Endodermal cell (in vitro differentiated cells): ENCODE results near the gene SUGCT. TPM values are rescaled to one million over a fixed set of nuclear protein-coding genes. Genes with fewer than 3 reads are reported as not detected.

Source experiments
- DNase-seq: peaks from one replicate; pipeline ENCODE4 v3.0.0-alpha.2; 2017
- H3K27ac ChIP-seq: 2 replicates; pipeline ENCODE4 v1.5.1; 2013; ENCODE audit warnings: mild to moderate bottlenecking, low read depth, low read length, moderate library complexity
- H3K27me3 ChIP-seq: 2 replicates; pipeline ENCODE4 v1.6.1; 2013; ENCODE audit warnings: mild to moderate bottlenecking, low read length, moderate library complexity; ENCODE audit not compliant: insufficient read depth, control insufficient read depth, poor library complexity, severe bottlenecking
- H3K36me3 ChIP-seq: 2 replicates; pipeline ENCODE4 v1.7.0; 2013; ENCODE audit warnings: mild to moderate bottlenecking, low read length, moderate library complexity; ENCODE audit not compliant: control insufficient read depth, insufficient read depth
- H3K4me1 ChIP-seq: one replicate; pipeline ENCODE4 v1.7.0; 2013; ENCODE audit warnings: low read length; ENCODE audit not compliant: control insufficient read depth, insufficient read depth
- H3K4me3 ChIP-seq: 2 replicates; pipeline ENCODE4 v1.5.1; 2013; ENCODE audit warnings: mild to moderate bottlenecking, low read length, moderate library complexity
- H3K9ac ChIP-seq: 2 replicates; pipeline ENCODE4 v1.6.1; 2013; ENCODE audit warnings: mild to moderate bottlenecking, low read length, moderate library complexity; ENCODE audit not compliant: poor library complexity, severe bottlenecking; ENCODE audit errors: extremely low read depth
- H3K9me3 ChIP-seq: 2 replicates; pipeline ENCODE4 v1.6.1; 2013; ENCODE audit warnings: mild to moderate bottlenecking, low read length, moderate library complexity; ENCODE audit not compliant: control insufficient read depth
- H3K27ac Mint-ChIP-seq: 2 replicates; pipeline ENCODE4 v1.8.0; 2020; ENCODE audit warnings: mixed read lengths
- H3K27me3 Mint-ChIP-seq: 2 replicates; pipeline ENCODE4 v1.8.0; 2021; ENCODE audit warnings: mild to moderate bottlenecking, mixed read lengths; ENCODE audit not compliant: insufficient read depth
- H3K36me3 Mint-ChIP-seq: 2 replicates; pipeline ENCODE4 v1.8.0; 2020; ENCODE audit warnings: low read depth, mixed read lengths
- H3K4me1 Mint-ChIP-seq: 2 replicates; pipeline ENCODE4 v1.8.0; 2020; ENCODE audit warnings: mixed read lengths
- H3K4me3 Mint-ChIP-seq: 2 replicates; pipeline ENCODE4 v1.8.0; 2020; ENCODE audit warnings: mild to moderate bottlenecking, moderate library complexity, mixed read lengths
- H3K9me3 Mint-ChIP-seq: 2 replicates; pipeline ENCODE4 v1.8.0; 2020; ENCODE audit warnings: mild to moderate bottlenecking, mixed read lengths
- WGBS, 2 experiments: methylation state at CpG; one replicate each; pipeline versions ENCODE4 v1.1.5 to v1.1.7; 2013; ENCODE audit warnings: missing lambda C conversion rate in 2 of 2, mixed read lengths in 1 of 2; ENCODE audit not compliant: insufficient coverage in 1 of 2, insufficient read length in 1 of 2; 5-methylcytosine and 5-hydroxymethylcytosine counted together
- total RNA-seq, 2 donors: library from RNA; stranded (reverse); fragmentation: NEBNext Ultra II Directional in 1 of 2; extraction: Animal tissue kit (Norgen Biotek cat#: 25700) in 1 of 2; gene quantifications; 2 replicates in 1 of 2; 3 replicates in 1 of 2; pipeline ENCODE4 v1.2.1, GENCODE V29; 2021
- TF ChIP-seq, protein P1 (sequence below): fragments of 200-600 bp; sonication (generic); conservative IDR thresholded peaks from 2 replicates; pipeline ENCODE4 v1.5.0; 2021; ENCODE audit warnings: antibody characterized with exemption, mild to moderate bottlenecking

SUGCT gene
- total RNA-seq, 2 donors from 2014 or later = 3.6 to 3.9 TPM

DNA sequence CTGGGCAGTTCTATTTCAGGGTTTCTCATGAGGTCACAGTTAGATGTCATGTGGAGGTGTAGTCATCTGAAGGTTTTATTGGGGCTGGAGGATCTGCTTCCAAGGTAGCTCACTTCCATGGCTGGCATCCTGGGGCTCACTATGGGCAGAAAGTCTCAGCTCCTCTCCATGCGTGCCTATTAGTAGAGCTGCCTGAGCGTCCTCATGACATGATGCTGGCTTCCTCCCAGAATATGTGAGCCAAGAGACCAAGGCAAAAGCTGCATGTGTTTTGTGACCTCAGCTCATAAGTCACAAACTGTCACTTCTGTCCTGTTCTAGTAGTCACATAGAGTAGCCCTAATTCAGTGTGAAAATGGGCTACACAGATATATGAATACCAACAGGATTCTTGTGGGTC is 524.4 kb downstream of the SUGCT start:
- no peak overlapping the region for H3K9ac ChIP-seq
- Mint-ChIP-seq H3K4me3 (no peak overlapping the region), H3K4me1 (no peaks in the 10 kb centered on the region), H3K36me3 (no peaks in the 10 kb centered on the region), H3K9me3 (no peaks in the 10 kb centered on the region), H3K27me3 (no peaks in the 10 kb centered on the region), H3K27ac (no peak overlapping the region)
- H3K9me3 ChIP-seq = no peaks in the 10 kb centered on the region
- H3K4me3 ChIP-seq = no peak overlapping the region
- H3K27ac ChIP-seq = no peak overlapping the region
- no peaks in the 10 kb centered on the region for H3K4me1 ChIP-seq
- TF ChIP-seq, protein P1, sequence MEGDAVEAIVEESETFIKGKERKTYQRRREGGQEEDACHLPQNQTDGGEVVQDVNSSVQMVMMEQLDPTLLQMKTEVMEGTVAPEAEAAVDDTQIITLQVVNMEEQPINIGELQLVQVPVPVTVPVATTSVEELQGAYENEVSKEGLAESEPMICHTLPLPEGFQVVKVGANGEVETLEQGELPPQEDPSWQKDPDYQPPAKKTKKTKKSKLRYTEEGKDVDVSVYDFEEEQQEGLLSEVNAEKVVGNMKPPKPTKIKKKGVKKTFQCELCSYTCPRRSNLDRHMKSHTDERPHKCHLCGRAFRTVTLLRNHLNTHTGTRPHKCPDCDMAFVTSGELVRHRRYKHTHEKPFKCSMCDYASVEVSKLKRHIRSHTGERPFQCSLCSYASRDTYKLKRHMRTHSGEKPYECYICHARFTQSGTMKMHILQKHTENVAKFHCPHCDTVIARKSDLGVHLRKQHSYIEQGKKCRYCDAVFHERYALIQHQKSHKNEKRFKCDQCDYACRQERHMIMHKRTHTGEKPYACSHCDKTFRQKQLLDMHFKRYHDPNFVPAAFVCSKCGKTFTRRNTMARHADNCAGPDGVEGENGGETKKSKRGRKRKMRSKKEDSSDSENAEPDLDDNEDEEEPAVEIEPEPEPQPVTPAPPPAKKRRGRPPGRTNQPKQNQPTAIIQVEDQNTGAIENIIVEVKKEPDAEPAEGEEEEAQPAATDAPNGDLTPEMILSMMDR = no peak
- WGBS, 2 experiments = 80 to 91% methylated on average over 1 to 2 of the region's 2 CpGs
- H3K27me3 ChIP-seq = no peaks in the 10 kb centered on the region
- no peaks in the 10 kb centered on the region for H3K36me3 ChIP-seq
- no peak for DNase-seq

DNA sequence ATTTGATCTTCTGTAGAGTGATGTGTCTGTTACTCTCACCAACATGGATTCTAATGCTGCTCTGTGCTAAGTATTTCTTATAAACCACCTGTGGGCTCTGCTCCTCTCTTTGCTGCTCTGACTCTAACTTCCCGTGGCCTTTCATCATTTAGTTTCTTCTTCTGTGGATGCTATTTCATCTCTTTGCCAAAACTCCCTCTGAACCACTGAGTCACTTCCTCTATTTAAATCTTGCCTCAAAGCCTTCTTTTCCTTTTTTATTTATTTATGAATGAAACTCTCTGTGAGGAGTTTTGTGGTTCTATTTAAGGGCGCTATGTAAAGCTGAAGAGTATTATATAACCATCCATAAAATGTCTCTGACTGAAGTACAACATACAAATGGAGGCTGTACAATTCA is 538.5 kb downstream of the SUGCT start:
- no peaks in the 10 kb centered on the region for H3K27me3 Mint-ChIP-seq

DNA sequence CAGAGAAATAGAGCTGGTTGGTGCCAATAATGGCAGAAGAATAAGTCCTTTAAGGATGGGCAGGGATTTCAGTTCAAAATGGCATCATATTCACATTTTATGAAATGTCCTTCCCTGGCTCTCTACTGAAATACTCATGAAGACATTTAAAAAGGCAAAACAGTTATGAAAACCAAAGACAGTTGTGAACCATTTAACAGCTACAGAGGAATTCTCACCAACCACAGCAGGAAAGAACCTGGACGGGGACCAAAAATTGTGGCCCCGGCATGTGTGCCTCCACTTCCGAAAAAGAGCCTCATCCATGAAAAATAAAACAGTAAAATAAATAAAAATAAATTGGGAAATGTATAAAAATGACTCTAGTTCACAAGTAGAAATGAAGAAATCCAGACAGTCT is 539.5 kb downstream of the SUGCT start:
- no peaks in the 10 kb centered on the region for H3K27me3 Mint-ChIP-seq
- TF ChIP-seq, protein P1 = no peak
- H3K27ac Mint-ChIP-seq = no peak overlapping the region
- no peaks in the 10 kb centered on the region for H3K27me3 ChIP-seq
- no peak overlapping the region for H3K4me3 ChIP-seq
- no peaks in the 10 kb centered on the region for H3K36me3 ChIP-seq
- H3K4me3 Mint-ChIP-seq = no peak overlapping the region
- H3K9me3 ChIP-seq = no peaks in the 10 kb centered on the region
- no peak overlapping the region for H3K9ac ChIP-seq
- H3K9me3 Mint-ChIP-seq = no peaks in the 10 kb centered on the region
- H3K27ac ChIP-seq = no peak overlapping the region
- no peaks in the 10 kb centered on the region for H3K4me1 Mint-ChIP-seq
- no peaks in the 10 kb centered on the region for H3K4me1 ChIP-seq
- no peak for DNase-seq
- H3K36me3 Mint-ChIP-seq = no peaks in the 10 kb centered on the region
- WGBS, 2 experiments = 96% methylated on average over 2 of the region's 3 CpGs; no CpG with 5 or more reads in 1 of the 2 experiments

More for the DNA sequence above, 538.5 kb downstream of the SUGCT start:
- Histone ChIP-seq H3K27me3 (no peaks in the 10 kb centered on the region), H3K36me3 (no peaks in the 10 kb centered on the region), H3K9me3 (no peaks in the 10 kb centered on the region), H3K4me3 (no peak overlapping the region), H3K27ac (no peak overlapping the region), H3K4me1 (no peaks in the 10 kb centered on the region), H3K9ac (no peak overlapping the region)
- H3K4me3 Mint-ChIP-seq = no peak overlapping the region
- H3K27ac Mint-ChIP-seq = no peak overlapping the region
- TF ChIP-seq, protein P1 = no peak
- no peaks in the 10 kb centered on the region for H3K36me3 Mint-ChIP-seq
- no peak for DNase-seq
- H3K4me1 Mint-ChIP-seq = no peaks in the 10 kb centered on the region
- WGBS, 2 experiments = 60 to 80% methylated on average over 1 of the region's 2 CpGs
- no peaks in the 10 kb centered on the region for H3K9me3 Mint-ChIP-seq
